ENCODE results near the gene CD22.

DNA sequence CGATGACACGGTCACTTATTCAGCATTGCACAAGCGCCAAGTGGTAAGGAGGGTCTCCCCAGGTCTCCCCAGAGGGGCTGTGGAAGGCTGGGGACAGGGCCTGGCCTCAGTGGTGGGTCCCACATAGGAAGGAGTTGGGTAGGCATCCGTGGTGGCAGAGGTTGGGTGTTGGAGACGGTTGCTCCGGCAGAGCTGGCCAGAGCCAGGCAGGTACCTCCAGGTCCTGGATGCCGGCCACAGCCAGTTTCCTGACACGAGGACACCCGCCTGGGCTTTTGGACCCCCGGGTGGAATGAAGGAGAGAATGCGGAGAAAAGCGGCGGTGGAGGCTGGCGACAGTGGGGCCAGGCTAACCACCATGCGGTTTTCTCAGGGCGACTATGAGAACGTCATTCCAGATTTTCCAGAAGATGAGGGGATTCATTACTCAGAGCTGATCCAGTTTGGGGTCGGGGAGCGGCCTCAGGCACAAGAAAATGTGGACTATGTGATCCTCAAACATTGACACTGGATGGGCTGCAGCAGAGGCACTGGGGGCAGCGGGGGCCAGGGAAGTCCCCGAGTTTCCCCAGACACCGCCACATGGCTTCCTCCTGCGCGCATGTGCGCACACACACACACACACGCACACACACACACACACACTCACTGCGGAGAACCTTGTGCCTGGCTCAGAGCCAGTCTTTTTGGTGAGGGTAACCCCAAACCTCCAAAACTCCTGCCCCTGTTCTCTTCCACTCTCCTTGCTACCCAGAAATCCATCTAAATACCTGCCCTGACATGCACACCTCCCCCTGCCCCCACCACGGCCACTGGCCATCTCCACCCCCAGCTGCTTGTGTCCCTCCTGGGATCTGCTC lies 17.4 kb downstream of the CD22 start:
- TF ChIP-seq, protein P1, sequence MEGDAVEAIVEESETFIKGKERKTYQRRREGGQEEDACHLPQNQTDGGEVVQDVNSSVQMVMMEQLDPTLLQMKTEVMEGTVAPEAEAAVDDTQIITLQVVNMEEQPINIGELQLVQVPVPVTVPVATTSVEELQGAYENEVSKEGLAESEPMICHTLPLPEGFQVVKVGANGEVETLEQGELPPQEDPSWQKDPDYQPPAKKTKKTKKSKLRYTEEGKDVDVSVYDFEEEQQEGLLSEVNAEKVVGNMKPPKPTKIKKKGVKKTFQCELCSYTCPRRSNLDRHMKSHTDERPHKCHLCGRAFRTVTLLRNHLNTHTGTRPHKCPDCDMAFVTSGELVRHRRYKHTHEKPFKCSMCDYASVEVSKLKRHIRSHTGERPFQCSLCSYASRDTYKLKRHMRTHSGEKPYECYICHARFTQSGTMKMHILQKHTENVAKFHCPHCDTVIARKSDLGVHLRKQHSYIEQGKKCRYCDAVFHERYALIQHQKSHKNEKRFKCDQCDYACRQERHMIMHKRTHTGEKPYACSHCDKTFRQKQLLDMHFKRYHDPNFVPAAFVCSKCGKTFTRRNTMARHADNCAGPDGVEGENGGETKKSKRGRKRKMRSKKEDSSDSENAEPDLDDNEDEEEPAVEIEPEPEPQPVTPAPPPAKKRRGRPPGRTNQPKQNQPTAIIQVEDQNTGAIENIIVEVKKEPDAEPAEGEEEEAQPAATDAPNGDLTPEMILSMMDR (IDR thresholded peaks at IDR 0.05): no peak
- no peak for TF ChIP-seq POLR2A (IDR thresholded peaks at IDR 0.05)
